GM21515 (cell line): ENCODE results near the gene SYNJ2BP.
"Not testable (repeated sequence)": the region's sequence is repeated elsewhere in the genome, so short reads cannot be mapped to it uniquely, and the experiment has no call there.

Experiments used
- ATAC-seq: cut with Tn5 transposase; IDR thresholded peaks from one replicate; pipeline ENCODE4 v1.9.1; 2021; ENCODE audit not compliant: unreplicated experiment

Gene SYNJ2BP, protein sequence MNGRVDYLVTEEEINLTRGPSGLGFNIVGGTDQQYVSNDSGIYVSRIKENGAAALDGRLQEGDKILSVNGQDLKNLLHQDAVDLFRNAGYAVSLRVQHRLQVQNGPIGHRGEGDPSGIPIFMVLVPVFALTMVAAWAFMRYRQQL

DNA sequence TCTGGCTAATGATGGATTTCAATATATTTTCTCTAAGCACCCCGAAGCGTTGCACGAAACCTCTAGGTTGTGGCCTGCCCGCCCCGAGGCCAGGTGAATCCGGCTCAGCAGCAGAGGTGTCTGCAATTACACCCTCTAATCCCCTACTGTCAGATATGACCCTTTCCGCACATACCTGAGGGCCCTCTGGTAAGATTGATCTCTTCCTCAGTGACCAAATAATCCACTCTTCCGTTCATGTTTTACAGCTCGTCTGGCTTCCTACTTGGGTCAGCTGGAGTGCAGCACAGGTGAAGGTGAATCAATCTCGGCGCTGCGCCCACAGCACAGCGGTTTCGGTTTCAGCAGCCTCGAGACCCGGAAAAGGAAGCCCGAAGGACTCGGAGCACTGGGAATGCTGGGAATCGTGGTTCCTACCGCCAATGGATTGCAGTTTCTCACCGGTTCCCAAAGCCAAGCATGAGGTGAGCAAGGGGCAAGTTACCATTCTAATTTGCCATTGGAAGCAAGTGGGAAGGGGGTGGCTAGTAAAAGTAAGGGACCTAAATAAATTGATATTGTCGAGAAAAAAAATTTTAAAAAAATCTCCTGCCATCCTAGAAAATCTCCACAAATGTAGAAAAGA lies at the start of gene SYNJ2BP:
TSS of gene SYNJ2BP (minus strand) at position 366 of the 625 bp plus-strand sequence. CDS start at position 239, 127 bp downstream.
- ATAC-seq: peak; percentile 59

DNA sequence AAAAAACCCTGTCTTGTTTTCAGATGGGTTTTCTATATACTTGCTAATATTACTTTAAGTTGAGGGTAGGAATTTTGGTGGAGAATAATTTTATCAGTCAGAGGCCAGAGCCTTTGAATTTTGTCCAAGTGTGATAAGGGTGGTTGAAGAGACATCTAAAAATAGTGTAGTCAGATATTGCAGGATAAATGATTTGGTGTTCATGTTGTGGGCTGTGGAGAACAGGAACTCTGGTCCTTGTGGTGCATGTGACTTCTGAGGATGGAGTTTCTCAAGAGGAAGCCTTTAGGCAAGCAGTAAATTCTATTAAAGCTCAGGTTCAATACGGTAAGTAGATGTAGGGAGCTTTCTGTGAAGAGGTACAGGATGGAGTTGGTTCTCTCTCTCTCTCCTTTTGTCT lies 37.8 kb upstream of the SYNJ2BP start:
- ATAC-seq: no peak

DNA sequence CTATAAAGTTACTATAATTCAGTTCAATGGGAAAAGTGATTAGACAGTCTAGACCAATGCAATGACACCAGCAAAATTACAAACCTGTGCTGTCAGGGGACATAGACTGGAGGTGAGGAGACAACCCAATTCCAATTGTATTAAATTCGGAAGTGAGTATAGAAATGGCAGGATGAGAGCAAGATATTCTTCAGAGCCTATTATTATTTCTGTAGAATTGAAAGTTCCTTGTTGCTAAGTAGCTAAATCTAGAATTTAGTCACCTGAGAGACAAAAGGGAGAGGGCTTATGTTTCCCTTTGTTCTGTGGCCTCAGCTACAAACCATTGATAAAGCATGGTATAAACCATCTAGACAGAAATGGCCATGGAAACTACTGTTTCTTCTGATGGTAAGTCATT lies 35.0 kb upstream of the SYNJ2BP start, which contains the start of gene ADAM21:
TSS of gene ADAM21 (plus strand) at position 301 of the 400 bp plus-strand sequence. CDS start 5,326 bp downstream, outside the sequence.
- no peak for ATAC-seq

DNA sequence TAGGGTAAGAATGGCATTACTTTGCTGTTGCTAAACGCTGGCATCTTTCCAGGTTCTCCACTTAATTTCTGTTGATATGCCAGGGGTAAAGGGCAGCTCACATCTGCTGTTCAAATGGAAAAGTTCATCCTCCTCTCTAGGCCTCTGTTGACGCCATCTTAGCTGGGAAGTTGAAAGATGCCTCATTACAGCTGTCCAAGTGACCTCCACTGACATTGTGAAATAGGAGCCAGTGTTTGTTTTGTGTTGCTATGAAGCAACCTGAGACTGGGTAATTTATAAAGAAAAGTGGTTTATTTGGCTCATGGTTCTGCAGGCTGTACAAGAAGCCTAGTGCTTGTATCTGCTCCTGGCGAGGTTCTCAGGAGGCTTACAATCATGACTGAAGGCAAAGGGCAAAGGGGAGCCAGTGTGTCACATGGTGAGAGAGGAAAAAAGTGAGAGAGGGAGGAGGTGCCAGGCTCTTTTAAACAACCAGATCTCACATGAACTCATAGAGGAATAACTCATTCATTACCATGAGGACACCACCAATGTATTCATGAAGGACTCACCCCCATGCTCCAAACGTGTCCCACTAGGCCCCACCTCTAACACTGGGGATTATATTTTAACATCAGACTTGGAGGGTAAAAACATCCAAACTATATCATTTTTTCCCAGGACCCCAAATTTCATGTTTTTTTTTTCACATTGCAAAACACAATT lies 31.9 kb upstream of the SYNJ2BP start:
- ATAC-seq: no peak

DNA sequence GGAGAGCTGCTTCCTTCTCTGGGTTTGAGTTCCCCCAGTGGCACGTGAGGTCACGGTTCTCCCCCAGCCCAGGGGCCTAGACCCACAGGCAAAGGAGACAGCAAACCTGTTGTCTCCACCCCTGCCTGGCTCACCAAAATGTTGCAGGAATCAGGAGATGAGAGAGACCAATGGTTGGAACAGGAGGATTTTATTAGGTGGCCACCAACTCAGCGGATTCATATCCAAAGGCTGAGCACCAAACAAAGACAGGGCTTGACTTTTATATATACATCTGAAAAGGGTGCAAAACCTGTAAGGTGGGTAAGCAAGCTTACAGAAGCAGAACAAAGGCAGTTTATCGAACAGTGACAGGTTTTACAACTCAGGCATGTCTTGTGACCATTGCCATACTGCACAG lies 25.9 kb upstream of the SYNJ2BP start:
- ATAC-seq: no peak

DNA sequence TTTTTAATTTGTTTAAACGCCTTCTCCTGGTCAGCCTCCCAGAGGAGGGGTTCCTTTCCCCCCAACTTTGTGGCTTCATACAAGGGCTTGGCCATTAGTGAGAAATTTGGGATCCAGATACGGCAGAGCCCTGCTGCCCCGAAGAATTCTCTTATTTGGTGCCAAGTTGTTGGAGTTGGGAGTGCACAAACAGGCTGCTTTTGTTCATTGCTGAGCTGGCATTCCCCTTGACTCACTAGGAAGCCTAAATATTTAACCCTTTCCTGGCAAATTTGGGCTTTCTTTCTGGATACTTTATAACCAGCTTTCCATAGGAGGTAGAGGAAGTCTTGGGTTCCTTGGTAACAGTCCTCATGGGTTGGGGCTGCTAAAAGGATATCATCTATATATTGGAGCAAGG lies 24.8 kb upstream of the SYNJ2BP start:
- no peak for ATAC-seq

DNA sequence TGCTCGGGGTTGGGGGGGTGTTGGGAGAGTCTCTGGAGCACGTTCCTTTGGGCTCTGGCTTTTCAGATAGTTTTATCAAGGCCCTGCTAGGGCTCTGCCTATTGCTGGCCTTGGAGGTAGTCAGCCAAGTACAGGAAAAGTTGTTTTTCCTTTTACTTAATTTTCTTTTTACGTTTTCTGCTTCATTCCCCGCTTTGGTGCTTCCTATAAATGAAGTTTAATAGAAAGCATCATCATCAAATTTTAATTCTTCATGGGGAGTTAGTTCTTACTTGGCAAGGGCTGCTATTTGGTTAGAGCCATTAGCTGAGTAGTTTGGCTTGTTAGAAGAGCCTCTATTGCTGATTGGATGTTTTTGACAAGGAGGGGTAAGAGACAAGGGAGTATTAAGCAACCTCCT lies 20.0 kb upstream of the SYNJ2BP start:
- no peak for ATAC-seq

DNA sequence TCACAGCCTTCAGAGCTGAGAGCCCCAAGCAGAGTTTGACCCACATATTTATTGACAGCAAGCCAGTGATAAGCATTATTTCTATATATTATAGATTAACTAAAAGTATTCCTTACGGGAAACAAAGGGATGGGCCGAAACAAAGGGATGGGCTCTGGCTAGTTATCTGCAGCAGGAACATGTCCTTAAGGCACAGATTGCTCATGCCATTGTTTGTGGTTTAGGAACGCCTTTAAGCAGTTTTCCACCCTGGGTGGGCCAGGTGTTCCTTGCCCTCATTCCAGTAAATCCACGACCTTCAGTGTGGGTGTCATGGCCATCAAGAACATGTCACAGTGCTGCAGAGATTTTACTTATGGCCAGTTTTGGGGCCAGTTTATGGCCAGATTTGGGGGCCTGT lies 9.7 kb upstream of the SYNJ2BP start:
- not testable (repeated sequence) for ATAC-seq

DNA sequence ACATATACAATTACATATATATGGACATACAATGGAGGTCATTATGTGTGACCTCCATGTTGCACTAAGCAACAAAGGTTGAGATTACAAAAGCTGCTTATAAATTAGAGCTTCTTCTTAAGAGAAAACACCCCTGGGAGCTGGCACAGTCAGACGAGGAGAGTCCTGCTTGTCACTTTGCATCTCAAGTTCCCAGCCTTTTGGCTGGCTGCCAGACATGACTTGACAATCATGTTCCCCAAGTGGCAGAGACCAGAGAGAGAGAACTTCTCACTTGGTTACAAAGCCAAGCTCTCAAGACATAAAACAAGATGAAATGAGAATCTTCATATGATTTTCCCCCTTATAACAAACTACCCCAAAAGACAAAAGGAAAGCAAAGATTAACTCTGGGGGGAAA lies 8.5 kb upstream of the SYNJ2BP start:
- no peak for ATAC-seq

DNA sequence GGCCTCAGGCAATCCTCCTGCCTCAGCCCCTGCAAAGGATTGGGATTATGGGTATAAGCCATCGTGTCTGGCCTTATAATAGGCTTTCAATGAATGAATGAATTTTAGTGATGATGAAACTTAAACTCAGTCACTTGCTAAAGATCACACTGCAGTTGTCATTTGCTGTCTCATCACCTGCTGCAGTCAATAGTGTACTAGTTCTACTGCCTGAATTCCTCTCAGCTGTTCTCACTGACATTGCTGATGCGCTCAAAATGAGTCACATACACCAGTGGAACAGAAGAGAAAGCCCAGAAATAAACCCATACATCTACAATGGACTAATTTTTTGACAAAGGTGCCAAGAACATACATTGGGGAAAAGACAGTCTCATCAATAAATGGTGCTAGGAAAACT lies 5.6 kb upstream of the SYNJ2BP start:
- ATAC-seq: no peak

DNA sequence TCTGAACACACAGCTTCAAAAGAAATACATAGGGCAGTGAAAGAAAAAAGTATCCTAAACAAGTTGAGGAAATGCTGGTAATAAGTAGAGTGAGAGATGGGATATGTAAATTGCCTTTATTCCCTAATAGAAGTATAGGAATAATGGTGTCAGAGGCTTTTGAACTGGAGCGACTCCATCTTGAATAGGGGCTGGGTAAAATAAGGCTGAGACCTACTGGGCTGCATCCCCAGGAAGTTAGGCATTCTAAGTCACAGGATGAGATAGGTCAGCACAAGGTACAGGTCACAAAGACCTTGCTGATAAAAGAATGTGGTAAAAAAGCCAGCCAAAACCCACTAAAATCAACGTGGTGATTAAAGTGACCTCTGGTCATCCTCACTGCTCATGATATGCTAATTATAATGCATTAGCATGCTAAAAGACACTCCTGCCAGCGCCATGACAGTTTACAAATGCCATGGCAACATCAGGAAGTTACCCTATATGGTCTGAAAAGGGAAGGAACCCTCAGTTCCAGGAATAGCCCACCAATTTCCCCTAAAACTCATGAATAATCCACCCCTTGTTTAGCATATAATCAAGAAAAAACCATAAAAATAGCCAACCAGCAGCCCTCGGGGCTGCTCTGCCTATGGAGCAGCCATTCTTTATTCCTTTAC lies 2.5 kb upstream of the SYNJ2BP start:
- ATAC-seq: not testable (repeated sequence)

DNA sequence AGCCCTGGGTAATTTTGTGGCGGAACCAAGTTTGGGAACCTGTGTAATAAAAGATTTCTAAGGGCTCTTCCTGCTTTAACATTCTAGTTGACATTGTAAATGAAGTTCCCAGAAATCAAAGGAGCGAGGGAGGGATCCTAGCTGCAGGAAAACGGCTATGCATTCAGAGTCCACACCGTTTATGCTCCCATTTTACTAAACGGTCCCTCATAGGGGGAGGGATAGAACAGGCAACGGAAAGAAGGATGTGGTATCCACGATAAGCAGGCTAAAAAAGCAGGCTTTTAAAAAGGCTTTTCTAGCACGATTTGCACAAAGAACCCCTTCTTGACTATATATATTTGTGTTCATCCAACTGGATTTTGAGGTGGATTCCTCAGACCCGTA lies 559 bp downstream of the SYNJ2BP start:
- ATAC-seq: no peak

DNA sequence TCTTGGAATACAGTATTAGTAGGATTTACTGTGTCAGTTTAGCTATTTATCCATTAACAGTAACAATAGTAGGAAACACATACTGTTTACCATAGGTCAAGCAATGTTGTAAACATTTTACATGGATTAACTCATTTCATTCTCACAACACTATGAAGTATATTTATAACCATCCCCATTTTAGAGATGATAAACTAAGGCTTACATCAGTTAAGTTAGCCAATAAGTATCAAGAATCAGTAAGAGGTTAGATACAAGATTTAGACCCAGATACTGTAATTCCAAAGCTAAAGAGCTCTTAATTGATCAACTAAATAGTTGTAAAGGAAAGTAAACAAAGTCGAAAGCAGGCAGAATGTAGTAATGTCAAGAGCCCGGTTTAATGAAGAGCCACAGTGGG lies 1.1 kb downstream of the SYNJ2BP start:
- no peak for ATAC-seq

DNA sequence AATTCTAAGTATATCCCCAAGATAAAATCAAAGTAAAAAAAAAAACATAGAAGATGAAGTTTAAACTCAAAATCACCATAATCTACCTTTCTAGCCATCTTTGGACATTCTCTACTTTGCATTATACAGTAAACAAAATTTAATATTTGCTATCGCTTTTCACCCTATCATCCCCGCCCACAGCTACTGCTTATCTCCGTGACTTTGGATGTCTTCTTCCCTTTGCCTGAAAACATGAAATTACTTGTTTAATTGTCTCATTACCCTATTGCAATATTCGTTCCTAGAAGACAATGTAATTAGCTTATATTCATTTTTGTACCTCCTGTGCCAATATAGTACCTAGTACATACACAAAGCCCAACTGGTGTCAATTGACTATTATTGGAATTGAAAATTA lies 9.3 kb downstream of the SYNJ2BP start:
- ATAC-seq: no peak

DNA sequence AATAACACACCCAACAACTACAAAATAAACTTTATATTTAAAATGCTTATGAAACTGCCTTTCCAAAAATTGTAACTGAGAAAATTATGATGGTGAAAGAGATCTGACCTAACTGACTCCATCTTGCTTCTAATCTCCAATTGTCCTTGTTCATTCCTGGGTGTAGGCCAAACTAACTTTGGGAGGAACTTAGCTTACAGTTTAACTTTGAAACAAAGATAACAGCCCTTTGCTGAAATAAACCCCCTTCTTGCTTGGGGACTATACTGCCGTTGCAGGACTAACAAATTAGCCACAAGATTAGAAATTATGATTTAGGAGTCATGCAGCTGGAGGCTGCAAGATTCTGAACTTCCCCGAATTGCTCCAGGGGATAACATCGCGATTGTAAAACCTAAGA lies 10.7 kb downstream of the SYNJ2BP start:
- ATAC-seq: not testable (repeated sequence)

DNA sequence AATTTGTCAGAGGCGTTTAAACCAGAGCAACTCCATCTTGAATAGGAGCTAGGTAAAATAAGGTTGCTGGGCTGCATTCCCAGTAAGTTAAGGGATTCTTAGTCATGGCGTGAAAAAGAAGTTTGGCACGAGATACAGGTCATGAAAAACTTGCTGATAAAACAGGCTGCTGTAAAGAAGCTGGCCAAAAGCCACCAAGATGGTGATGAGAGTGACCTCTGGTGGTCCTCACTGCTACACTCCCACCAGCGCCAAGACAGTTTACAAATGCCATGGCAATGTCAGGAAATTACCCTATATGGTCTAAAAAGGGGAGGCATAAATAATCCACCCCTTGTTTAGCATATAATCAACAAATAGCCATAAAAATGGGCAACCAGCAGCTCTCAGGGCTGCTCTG lies 13.6 kb downstream of the SYNJ2BP start:
- ATAC-seq: not testable (repeated sequence)

DNA sequence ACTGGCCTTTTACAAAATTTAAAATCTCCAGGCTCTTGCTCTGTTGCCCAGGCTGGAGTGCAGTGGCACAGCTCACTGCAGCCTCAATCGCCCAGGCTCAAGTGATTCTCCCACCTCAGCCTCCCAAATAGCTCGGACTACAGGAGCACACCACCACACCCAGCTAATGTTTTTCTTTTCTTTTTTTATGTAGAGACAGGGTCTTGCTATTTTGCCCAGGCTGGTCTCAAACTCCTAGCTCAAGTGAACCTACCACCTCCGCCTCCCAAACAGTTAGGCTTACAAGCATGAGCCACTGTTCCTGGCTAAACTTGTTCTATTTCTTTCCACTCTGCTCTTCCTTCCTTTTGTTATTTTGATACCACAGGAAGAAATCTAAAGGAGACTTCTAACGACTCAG lies 15.2 kb downstream of the SYNJ2BP start:
- no peak for ATAC-seq

DNA sequence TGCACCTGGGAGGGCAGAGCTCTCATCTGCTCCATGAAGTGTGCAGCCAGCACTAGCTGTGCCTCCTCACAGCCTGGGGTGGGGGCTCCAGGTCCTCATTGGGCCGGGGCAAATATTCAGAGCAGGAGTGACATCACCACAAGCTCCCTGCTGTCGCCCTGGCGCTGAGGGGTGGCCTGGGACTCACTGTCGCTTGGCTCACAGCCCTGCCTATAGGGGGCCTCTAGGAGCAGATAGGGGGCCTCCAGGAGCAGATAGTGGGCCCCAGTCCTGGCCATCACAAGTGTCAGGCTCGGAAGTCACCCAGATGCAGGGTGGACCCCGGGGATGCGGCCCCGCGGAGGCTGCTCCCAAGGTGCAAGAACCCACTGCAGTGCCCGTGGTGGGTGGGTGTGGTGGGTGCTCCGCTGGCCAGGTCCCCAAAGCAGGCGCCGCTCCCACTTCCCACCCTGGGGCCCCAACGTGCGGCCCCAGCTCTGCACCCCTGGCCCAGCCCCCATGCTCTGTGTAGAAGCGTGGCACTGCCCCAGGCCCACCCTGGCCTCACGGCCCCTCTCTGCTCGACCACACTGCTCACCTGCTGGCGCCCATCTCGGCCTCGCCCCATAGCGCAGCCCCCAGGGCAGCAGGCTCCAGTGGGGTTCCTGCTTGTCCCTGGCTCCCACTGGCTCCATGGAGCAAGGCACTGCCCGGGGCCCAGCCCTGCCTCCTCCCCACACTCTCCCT lies 18.0 kb downstream of the SYNJ2BP start:
- no peak for ATAC-seq

DNA sequence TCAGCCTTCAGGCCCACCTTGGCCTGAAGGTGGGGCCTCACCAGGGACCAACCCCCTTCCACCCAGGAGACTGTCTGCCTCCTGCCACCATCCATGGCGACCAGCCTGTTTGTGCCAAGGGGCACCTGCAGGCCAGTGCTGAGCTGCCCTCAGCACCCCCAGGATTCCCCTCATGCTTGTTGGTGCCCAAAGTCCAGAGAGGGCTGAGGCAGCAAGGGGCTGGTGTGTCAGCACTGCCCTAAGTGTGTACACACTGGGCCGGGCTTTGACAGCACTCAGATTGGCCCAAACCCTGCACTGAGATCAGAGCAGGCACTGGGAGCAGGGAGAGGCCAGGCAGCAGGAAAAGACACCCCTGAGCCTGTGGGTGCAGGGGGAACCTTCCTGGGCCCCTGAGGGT lies 18.6 kb downstream of the SYNJ2BP start:
- ATAC-seq: no peak

DNA sequence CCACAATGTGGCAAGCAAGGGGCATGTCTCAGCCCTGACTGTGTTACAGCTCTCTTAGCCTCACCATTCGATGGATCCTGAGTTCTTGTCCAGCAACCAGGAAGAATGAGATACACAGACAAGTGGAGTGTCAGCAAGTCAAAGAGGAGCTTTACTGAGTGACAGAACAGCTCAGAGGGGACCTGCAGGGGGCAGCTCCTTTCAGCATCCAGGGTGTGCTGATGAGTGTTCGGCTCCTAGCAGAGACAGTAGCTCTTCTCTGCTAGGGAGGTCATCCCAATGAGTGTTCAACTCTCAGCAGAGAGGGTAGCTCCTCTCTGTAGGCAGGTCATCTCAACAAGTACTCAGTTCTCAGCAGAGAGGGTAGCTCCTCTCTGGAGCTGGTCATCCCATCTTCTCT lies 19.1 kb downstream of the SYNJ2BP start:
- no peak for ATAC-seq

DNA sequence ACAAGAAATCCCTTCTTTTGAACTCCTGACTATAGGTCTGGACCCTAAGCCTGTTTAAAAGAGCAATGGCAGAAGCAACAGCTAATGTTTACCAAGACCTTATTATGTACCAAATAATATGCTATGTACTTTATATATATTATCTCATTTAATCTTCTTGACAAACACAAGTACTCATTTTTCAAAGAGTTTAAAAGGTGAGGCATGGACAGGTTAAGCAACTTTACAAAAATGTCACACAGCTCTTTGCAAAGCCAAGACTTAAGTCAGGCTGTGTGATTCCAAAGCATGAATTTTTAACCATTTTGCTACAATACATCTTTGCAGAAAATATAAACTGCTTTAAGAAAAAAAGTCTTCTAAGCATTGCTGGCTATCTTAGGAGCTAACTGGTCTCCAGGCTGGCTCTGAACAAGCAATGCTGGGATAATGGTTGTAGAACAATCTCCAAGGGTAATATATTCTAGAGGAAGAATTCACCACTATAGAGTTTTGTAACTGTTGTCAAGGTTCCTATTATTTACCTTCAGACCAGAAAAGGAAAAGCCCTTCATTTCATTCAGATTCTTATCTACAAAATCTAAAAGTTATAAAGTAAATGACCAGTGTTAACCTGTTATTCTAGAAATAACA lies 22.1 kb downstream of the SYNJ2BP start:
- ATAC-seq: no peak
